GM18517 (cell line): ENCODE data around the gene PDS5A.
"Not testable (repeated sequence)": the region's sequence is repeated elsewhere in the genome, so short reads cannot be mapped to it uniquely, and the experiment has no call there.

Source experiments
- ATAC-seq: cut with Tn5 transposase; IDR thresholded peaks from one replicate; pipeline ENCODE4 v1.9.1; 2021; ENCODE audit warnings: mild to moderate bottlenecking, moderate library complexity; ENCODE audit not compliant: unreplicated experiment

Gene PDS5A

GRCh38 chr4:39908284-39908683 is 69.4 kb downstream of the PDS5A start:
- no peak for ATAC-seq

DNA sequence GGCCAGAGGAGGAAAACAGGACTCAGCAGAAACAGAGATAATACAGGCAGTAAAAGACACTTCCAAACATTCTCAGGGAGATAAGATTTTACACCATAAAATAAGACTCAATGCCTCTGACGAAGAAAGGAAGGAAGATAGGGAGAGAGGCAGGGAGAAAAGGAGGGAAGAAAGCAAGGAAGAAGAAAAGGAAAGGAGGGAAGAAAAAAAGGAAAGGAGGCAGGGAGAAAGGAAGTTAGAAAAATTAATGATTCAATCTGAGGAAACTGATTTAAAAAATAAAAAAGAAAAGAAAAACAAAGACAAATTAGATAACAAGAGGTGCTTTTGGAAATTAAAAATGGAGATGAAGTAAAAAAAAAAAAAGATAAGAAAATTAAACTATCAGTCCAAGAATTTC is 72.1 kb downstream of the PDS5A start:
- no peak for ATAC-seq

DNA sequence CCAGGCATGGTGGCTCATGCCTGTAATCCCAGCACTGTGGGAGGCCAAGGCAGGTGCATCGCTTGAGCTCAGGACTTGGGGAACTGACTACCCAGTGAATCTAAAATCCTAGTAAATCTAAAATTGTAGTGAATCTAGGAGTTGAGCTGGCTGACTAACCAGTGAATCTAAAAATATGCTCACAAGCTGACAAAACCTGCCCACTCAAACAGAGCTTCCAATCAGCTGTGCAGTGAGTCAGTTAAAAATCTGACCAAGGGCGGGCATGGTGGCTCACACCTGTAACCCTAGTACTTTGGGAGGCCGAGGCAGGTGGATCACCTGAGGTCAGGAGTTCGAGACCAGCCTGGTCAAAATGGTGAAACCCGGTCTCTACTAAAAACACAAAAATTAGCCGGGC is 72.7 kb downstream of the PDS5A start:
- ATAC-seq, result not testable (repeated sequence)

DNA sequence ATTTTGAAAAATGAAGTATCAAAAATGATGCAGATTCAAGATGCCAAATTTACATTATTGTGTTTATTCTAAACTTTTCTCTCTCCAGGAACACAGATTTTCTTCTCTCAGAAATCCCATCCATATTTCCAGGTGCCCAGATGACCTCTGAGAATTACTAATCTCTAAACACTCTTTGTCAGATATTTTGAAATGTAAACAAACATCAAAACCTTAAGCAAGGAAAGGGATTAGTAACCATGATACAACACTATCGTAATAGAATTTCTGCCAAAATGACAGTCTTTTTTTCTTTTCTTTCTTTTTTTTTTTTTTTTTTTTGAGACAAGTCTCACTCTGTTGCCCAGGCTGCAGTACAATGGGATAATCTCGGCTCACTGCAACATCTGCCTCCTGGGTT is 76.7 kb downstream of the PDS5A start:
- ATAC-seq, result no peak

GRCh38 chr4:39899291-39899690 is 78.4 kb downstream of the PDS5A start:
- no peak for ATAC-seq

GRCh38 chr4:39898015-39898414 is 79.7 kb downstream of the PDS5A start:
- no peak for ATAC-seq

- ATAC-seq, result no peak
Observed at GRCh38 chr4:39893693-39894072, 84.0 kb downstream of the PDS5A start.

- no peak for ATAC-seq
Observed at GRCh38 chr4:39892988-39893692, 84.6 kb downstream of the PDS5A start.

- ATAC-seq, result no peak
Observed at GRCh38 chr4:39889226-39889625, 88.5 kb downstream of the PDS5A start.

DNA sequence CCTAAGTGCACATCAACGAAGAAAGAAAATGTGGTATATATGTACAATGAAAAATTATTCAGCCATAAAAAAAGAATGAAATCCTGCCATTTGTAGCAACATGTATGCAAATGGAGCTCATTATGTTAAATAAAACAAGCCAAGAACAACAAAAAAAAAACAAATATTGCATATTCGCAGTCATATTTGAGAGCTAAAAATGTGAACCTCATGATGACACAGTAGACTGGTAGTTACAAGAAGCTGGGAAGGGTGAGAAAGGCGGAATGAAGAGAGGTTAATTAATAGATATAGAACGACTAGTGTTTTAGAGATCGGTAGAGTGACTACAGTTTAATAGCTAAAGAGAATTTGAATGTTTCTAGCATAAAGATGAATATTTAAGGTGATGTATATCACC is 89.2 kb downstream of the PDS5A start:
- no peak for ATAC-seq

DNA sequence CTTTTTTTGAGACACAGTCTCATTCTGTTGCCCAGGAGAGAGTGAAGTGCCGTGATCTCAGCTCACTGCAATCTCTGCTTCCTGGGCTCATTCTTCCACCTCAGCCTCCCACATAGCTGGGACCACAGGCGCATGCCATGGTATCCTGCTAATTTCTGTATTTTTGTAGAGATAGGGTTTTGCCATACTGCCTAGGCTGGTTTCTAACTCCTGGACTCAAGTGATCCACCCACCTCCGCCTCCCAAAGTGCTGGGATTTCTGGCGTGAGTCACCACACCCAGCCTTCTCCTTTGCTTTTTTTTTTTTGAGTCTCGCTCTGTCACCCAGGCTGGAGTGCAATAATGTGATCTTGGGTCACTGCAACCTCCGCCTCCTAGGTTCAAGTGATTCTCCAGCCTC is 94.1 kb downstream of the PDS5A start:
- ATAC-seq, result no peak

DNA sequence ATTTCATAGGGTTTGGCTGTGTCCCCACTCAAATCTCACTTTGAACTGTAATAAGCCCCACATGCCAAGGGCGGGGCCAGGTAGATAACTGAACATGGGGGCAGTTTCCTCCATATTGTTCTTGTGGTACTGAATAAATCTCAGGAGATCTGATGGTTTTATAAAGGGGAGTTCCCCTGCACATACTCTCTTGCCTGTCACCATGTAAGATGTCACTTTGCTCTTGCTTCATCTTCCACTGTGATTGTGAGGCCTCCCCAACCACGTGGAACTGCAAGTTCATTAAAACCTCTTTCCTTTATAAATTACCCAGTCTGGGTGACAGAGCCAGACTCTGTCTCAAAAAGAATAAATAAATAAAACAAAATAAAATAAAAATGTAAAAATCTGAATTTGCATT is 95.9 kb downstream of the PDS5A start:
- ATAC-seq, result no peak

DNA sequence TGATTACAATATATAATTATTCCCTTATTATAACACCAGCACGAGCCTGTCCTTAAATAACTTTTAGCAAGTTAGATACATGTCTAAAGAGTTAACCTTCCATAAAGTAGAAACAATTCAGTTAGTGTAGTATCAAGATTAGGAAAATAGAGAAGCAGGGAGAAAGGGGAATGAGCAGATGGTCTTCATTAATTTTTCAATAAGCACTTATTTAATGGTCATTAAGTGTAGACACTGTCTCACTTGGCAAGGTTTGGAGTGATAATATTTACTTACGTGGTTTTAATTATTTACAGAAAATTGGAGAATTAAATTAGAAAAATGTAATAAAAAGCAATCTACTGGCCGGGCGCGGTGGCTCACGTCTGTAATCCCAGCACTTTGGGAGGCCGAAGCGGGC is 99.7 kb downstream of the PDS5A start:
- ATAC-seq, result no peak

DNA sequence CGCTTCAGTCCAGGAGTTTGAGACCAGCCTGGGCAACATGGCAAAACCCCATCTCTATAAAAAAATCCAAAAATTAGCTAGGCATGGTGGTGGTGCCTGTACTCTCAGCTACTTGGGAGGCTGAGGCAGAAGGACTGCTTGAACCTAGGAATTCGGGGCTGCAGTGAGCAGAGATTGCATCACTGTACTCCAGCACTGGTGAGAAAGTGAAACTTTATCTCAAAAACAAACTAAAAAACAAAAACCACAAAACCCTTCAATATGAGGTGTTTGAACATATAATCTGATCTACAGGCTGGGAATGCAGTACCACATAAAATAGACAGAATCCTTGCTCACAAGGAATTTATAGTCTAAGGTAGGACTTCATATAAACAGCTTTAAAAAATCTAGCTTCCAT is 103.9 kb downstream of the PDS5A start:
- no peak for ATAC-seq

DNA sequence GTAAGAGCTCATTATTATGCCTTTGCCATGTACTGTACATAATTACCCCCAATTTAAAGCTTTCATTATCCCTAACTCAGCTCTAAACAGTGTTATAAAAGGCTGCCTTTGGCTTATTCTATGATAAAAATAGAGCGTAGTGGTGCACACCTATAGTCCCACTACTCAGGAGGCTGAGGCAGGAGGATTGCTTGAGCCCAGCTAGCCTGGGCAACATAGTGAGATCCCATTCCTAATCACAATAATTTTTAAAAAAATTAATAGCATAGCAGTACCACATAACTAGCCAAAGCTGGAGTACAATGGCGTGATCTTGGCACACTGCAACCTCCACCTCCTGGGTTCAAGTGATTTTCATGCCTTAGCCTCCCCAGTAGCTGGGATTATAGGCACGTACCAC is 112.4 kb downstream of the PDS5A start:
- no peak for ATAC-seq

- no peak for ATAC-seq
Observed at GRCh38 chr4:39864391-39864790, 113.3 kb downstream of the PDS5A start.

- ATAC-seq, result no peak
Observed at GRCh38 chr4:39860804-39861203, 116.9 kb downstream of the PDS5A start.

- ATAC-seq, result no peak
Observed at GRCh38 chr4:39855909-39856512, 121.7 kb downstream of the PDS5A start.

DNA sequence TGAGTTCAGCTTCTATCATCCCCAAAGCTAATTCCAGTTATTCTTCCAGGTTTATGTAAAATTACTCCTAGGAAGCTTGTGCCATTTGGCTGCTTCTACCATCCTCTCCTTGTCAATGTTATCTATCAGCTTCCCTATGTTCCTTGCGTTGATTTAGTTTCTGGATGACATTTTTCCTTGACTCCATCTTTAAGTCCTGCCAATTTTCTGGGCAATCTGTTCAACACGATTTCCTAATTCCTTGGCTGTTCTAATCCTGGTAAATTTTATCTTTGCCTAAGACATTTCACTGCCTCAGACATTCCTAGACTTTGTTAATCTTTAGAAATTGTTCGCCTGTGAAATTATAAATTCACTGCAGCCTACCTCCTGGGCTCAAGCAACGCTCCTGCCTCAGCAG is 125.1 kb downstream of the PDS5A start:
- ATAC-seq, result no peak

GRCh38 chr4:39850727-39851126 is 127.0 kb downstream of the PDS5A start:
- no peak for ATAC-seq

DNA sequence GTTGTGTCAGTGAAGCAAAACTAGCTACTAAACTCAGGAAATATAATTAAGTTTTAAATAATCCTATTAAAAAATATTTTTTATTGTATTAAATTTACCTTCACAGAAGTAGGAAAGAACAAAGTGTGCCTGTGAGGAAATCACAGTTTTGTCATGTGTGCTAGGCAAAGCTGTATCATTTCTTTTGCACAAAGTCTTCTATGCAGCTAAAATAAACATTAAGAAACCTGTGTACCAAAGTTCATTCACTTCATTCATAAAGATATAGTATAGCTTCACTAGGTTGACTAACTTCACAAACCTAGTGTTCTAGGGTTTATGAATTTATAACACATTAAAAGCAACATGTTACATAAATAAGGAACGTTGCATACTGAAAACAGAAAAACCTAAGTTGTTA is 131.0 kb downstream of the PDS5A start:
- no peak for ATAC-seq

DNA sequence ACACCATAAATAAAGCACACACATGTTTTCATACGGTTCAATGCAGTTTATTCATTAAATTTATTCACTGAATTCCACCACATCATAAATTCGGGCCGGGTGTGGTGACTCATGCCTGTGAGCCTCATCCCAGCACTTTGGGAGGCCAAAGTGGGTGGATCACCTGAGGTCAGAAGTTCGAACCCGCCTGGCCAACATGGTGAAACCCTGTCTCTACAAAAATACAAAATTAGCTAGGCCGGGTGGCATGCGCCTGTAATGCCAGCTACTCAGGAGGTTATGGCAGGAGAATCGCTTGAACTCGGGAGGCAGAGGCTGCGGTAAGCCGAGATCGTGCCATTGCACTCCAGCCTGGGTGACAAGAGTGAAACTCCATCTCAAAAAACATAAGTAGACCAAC is 131.6 kb downstream of the PDS5A start:
- no peak for ATAC-seq

GRCh38 chr4:39841894-39842293 is 135.8 kb downstream of the PDS5A start:
- no peak for ATAC-seq
